NOMO-1 (cell line): ENCODE data around the gene PRSS50.

Experiments
- DNase-seq, 2 experiments: peaks; one replicate each; lab custom pipeline; 2025; ENCODE audit not compliant: unreplicated experiment in 2 of 2; lab: John Stamatoyannopoulos, UW

Gene PRSS50

GRCh38 chr3:46729038-46729437, 11.4 kb upstream of the PRSS50 start:
- no peak for DNase-seq

- no peak for DNase-seq
These were observed 8.1 kb upstream of the PRSS50 start for GRCh38 chr3:46725621-46726314.

GRCh38 chr3:46724424-46724823, 6.8 kb upstream of the PRSS50 start:
- DNase-seq = no peak

- DNase-seq = no peak
These were observed 4.8 kb upstream of the PRSS50 start for GRCh38 chr3:46722443-46722842.

GRCh38 chr3:46721009-46721408, 3.3 kb upstream of the PRSS50 start:
- DNase-seq = no peak

- no peak for DNase-seq
These were observed 2.1 kb upstream of the PRSS50 start for GRCh38 chr3:46719735-46720271.

- DNase-seq = no peak
These were observed 1.4 kb upstream of the PRSS50 start for GRCh38 chr3:46719044-46719565.

- DNase-seq = no peak
These were observed 918 bp downstream of the PRSS50 start for GRCh38 chr3:46716461-46717441.

- no peak for DNase-seq
These were observed 2.0 kb downstream of the PRSS50 start for GRCh38 chr3:46715507-46716175.

- no peak for DNase-seq
These were observed 2.8 kb downstream of the PRSS50 start for GRCh38 chr3:46714728-46715506.

- no peak for DNase-seq
These were observed 3.6 kb downstream of the PRSS50 start for GRCh38 chr3:46713898-46714552.

- no peak for DNase-seq
These were observed 4.4 kb downstream of the PRSS50 start for GRCh38 chr3:46713050-46713897.

- no peak for DNase-seq
These were observed 5.2 kb downstream of the PRSS50 start for GRCh38 chr3:46712191-46713049.

GRCh38 chr3:46711760-46712159, 5.9 kb downstream of the PRSS50 start:
- no peak for DNase-seq

GRCh38 chr3:46711305-46711704, 6.4 kb downstream of the PRSS50 start:
- DNase-seq = no peak

GRCh38 chr3:46710671-46711295, 6.9 kb downstream of the PRSS50 start:
- no peak for DNase-seq

GRCh38 chr3:46710229-46710628, 7.4 kb downstream of the PRSS50 start:
- DNase-seq = no peak
